ENCODE results near the gene KRTAP22-2. TPM values are rescaled to one million over a fixed set of nuclear protein-coding genes. Genes with fewer than 3 reads are reported as not detected.

KRTAP22-2 gene
- total and polyA plus RNA-seq, 2 of the 8 experiments (the other 6 are each of a cell fraction or from before 2014, with no cell fraction given), result not detected

- H3K18ac ChIP-seq (ENCODE audit: extremely low read depth, low read length), result no peak overlapping the region
- H2AK5ac ChIP-seq (ENCODE audit: low read depth, low read length), result no peak overlapping the region
- H3K27me3 ChIP-seq (replicated peaks in 1 of 4; ENCODE audit: control insufficient read depth in 3 of 4, extremely low read depth in 1 of 4, insufficient read depth in 3 of 4, low read length in 3 of 4), result no peaks in the 10 kb centered on the region
- H3K4me2 ChIP-seq (ENCODE audit: insufficient read depth in 1 of 2, low read depth in 2 of 2, low read length in 2 of 2), result no peak overlapping the region
- H3K79me1 ChIP-seq (ENCODE audit: low read depth, low read length), result no peaks in the 10 kb centered on the region
- H3K27ac ChIP-seq (ENCODE audit: low read depth, low read length), result no peak overlapping the region
- no peak overlapping the region for H4K5ac ChIP-seq (ENCODE audit: insufficient read length, low read depth, low read length)
- H3K79me2 ChIP-seq (ENCODE audit: control insufficient read depth in 1 of 2, insufficient read depth in 2 of 2, low read length in 2 of 2), result no peaks in the 10 kb centered on the region
- H3K9ac ChIP-seq (replicated peaks in 1 of 4; ENCODE audit: extremely low read depth in 1 of 4, low read depth in 3 of 4, low read length in 3 of 4), result no peak overlapping the region
- no peak overlapping the region for H2BK5ac ChIP-seq (ENCODE audit: low read depth, low read length)
- H3K4me3 ChIP-seq (ENCODE audit: extremely low read depth in 1 of 4, insufficient read depth in 2 of 4, low read depth in 3 of 4, low read length in 4 of 4), result no peak overlapping the region
- H3K4me1 ChIP-seq (replicated peaks in 1 of 4; ENCODE audit: control insufficient read depth in 3 of 4, insufficient read depth in 4 of 4, low read length in 3 of 4), result no peaks in the 10 kb centered on the region
- no peak for DNase-seq (ENCODE audit: low read depth in 1 of 2, low spot score in 2 of 2)
- no peak overlapping the region for H4K91ac ChIP-seq (replicated peaks; ENCODE audit: insufficient read length, low read length)
- no peaks in the 10 kb centered on the region for H3K36me3 ChIP-seq (ENCODE audit: control insufficient read depth in 2 of 4, insufficient read depth in 4 of 4, low read length in 3 of 4)
- no peak overlapping the region for H2BK15ac ChIP-seq (ENCODE audit: low read length)
- FAIRE-seq, result no peak
- no peak overlapping the region for H3K23ac ChIP-seq (ENCODE audit: insufficient read length)
- H3K9me3 ChIP-seq (ENCODE audit: insufficient read depth in 2 of 2, low read depth in 1 of 2, low read length in 1 of 2), result peaks cover 4 to 6% of the 10 kb centered on the region in 2 experiments
- CTCF ChIA-PET (ENCODE audit: partially characterized antibody), result no interaction called here
- no peak overlapping the region for H4K8ac ChIP-seq (ENCODE audit: extremely low read depth, insufficient read depth, low read length)
- no peak overlapping the region for H3K14ac ChIP-seq (ENCODE audit: insufficient read length)
- no peaks in the 10 kb centered on the region for H4K20me1 ChIP-seq (replicated peaks in 1 of 2; ENCODE audit: control insufficient read depth in 1 of 2, insufficient read depth in 2 of 2, low read length in 2 of 2)
- no peak overlapping the region for H2BK20ac ChIP-seq (ENCODE audit: low read length)
- H2AFZ ChIP-seq (ENCODE audit: low read length), result no peak overlapping the region
- H3K4ac ChIP-seq (replicated peaks; ENCODE audit: insufficient read length, low read depth, low read length), result no peak overlapping the region
- H2BK12ac ChIP-seq (ENCODE audit: low read depth, low read length), result no peak overlapping the region
- no peak overlapping the region for H2BK120ac ChIP-seq (replicated peaks; ENCODE audit: low read depth, low read length)
- POLR2A ChIA-PET (ENCODE audit: partially characterized antibody), result no interaction called here
- no peak overlapping the region for H3K56ac ChIP-seq (replicated peaks; ENCODE audit: insufficient read length, low read depth, low read length)
- H3K23me2 ChIP-seq (ENCODE audit: low read depth, low read length), result no peaks in the 10 kb centered on the region
- TF ChIP-seq SIN3A (conservative IDR thresholded peaks at IDR 0.05 in 1 of 2, IDR thresholded peaks at IDR 0.05 in 1 of 2; ENCODE audit: low read depth in 1 of 2, low read length in 2 of 2) (no peak), JUN (IDR thresholded peaks at IDR 0.05; ENCODE audit: low read depth, low read length) (no peak), SP1 (IDR thresholded peaks at IDR 0.05; ENCODE audit: low read depth, low read length) (no peak), SAP30 (IDR thresholded peaks at IDR 0.05; ENCODE audit: insufficient read depth, insufficient replicate concordance, low read length) (no peak), MAFK (IDR thresholded peaks at IDR 0.05; ENCODE audit: low read depth, low read length) (no peak), SP2 (IDR thresholded peaks at IDR 0.05; ENCODE audit: low read length) (no peak), SRF (IDR thresholded peaks at IDR 0.05; ENCODE audit: low read depth, low read length) (no peak), CREB1 (IDR thresholded peaks at IDR 0.05) (no peak), EZH2 (IDR thresholded peaks at IDR 0.05; ENCODE audit: low read depth, low read length, severe bottlenecking) (no peak), MAX (IDR thresholded peaks at IDR 0.05) (no peak), GTF2F1 (IDR thresholded peaks at IDR 0.05; ENCODE audit: borderline replicate concordance, low read depth, low read length) (no peak), HDAC2 (IDR thresholded peaks at IDR 0.05; ENCODE audit: borderline replicate concordance in 1 of 2, low read depth in 2 of 2, low read length in 2 of 2) (no peak), HDAC6 (IDR thresholded peaks at IDR 0.05; ENCODE audit: low read depth, low read length) (no peak), POLR2AphosphoS5 (IDR thresholded peaks at IDR 0.05; ENCODE audit: low read depth, low read length) (no peak), RNF2 (IDR thresholded peaks at IDR 0.05; ENCODE audit: borderline replicate concordance, low read depth, low read length, missing control alignments, poor library complexity, severe bottlenecking) (no peak)
Measured at GRCh38 chr21:30620080-30620479, 29.9 kb upstream of the KRTAP22-2 start.
